ENCODE data around the gene C19orf18. TPM values are rescaled to one million over a fixed set of nuclear protein-coding genes. Genes with fewer than 3 reads are reported as not detected.

Gene C19orf18
- total RNA-seq: 0.64 TPM in 1 of 2 replicates, not detected in the other

DNA sequence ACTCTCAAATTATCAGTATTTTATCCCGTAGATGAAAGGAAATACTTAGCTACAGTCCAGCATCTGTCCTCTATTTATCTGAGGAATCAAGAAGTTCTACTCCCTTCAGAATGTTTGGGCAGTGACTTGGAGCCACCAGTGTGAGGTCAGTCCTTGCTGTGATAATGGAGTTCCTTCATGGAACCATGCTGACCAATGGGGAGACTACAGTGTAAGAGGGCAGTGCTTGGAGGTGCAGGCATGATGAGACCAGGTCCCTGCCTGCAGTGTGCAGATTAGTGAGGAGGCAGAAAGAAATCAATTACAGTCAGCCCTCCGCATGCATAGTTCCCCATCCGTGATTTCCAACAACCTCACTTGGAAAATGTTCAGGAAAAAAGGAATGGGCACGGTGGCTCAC is at the start of gene C19orf18:
C19orf18 (minus strand) TSS at position 101 of the 400 bp plus-strand sequence. CDS start 102 bp downstream, outside the sequence.

DNA sequence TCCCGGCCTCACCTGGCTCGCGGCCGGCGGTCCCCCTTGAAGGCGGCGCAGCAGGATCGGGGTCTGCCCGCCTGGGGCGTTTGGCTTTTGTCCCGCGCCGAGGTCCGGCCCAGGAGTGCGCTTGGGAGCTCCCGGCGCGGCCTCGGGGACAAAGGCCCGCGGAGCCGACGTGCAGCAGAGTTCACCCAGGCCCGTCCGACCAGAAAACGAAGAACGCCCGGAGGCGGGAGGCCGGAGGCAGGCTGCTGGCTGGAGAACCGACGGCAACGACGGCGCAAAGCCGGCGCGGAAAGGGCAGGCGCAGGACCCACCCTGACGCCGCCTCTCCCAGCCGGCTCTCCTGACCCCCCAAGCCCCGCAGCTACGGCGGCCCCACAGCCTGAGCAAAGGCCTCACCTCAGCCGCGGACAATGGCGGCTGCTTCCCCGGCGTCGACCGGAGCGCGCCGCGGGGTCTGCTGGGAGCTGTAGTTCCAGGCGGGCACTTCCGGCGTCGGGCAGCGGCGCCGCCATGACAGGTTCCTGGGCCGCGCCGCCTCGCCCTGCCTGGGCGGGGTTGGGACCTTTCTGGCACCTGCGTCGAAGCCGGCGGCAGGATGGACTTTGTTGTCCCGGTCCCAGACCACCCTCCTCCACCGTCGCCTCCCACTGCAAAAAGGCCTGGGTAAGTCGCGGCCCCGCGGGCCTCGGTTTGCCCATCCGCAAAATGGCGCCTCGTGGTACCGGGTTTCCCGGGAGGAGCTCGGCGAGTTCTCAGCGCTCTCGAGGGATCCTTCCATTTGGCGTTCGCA is 28.2 kb upstream of the C19orf18 start, which contains the start of gene ZNF606:
ZNF606 (minus strand) TSS at position 437 of the 790 bp plus-strand sequence. CDS start 1,501 bp downstream, outside the sequence.

DNA sequence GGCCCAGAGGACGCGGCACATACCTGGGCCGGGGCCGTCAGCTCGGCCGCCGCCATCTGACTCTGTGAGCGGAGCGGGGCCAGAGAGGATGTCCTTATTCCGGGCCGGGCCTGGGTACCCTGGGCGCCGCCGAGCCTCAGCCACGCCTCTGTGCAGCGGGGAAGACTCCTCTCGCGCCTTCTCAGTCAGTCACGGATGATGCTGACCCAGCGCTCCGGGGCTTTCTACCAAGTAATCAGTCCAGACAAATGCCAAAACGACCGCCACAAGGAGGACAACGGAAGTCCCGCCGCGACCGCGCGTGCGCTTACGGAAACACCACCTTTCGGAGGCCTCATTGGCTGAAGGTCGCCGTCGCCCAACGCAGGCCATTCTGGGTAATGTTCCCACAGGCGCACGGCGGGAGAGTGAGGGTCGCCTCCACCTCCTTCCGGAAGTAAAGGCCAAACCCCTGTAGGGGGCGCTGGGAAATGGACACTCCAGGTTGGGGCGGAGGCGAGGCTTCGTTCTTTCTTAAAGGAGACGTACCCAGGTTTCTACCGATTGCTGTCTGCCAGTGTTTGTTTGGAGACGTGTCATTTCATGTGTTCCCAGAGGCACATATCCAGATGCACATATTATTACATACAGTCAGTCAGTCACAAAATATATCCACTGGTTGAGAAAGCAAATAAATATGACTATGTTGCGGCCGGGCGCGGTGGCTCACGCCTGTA is 26.8 kb downstream of the C19orf18 start, which contains the start of gene ZNF256:
ZNF256 (minus strand) TSS at position 288 of the 716 bp plus-strand sequence; CDS start at position 56, 232 bp downstream.

DNA sequence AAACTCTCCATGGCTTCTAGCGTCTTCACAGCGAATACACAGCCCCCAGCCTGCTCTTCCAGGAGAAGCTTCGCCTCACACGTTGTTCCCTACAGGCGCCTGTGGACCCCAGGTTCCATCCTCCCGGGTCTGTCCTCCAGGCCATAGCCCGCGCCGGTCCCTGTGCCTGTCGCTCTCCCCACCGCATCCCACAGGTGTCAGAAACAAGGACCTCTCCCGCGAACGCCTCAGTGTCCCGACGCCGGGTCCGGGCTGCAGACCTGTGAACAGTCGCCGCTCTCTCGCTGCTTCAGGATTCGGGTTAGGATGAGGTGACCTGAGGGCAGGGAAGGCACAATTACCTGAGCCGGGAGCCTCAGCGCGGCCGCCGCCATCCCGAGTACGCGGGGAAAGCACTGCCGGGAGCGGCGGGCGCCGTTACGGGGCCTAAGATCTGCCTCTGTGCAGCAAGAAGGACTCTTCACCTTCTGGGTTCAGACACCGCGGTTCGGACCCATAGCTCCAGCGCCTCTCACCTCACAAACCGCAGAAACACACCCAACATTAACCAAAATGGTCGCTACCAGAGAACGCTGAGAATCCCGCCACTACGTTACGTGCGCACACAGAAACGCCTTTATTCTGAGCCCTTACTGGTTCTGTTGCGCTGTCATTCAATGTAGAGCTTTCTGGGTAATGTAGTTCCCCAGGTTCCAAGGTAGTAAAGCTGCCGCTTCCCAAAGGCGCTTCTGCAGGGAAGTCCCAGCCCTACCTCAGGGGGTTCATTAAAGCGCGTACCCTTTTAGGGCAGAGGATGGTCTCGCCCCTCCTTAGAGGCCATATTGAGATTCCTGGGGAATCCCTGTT is 39.3 kb downstream of the C19orf18 start, which contains the start of gene ZNF418:
ZNF418 (minus strand) TSS at position 583 of the 846 bp plus-strand sequence. CDS start 1,580 bp downstream, outside the sequence.

DNA sequence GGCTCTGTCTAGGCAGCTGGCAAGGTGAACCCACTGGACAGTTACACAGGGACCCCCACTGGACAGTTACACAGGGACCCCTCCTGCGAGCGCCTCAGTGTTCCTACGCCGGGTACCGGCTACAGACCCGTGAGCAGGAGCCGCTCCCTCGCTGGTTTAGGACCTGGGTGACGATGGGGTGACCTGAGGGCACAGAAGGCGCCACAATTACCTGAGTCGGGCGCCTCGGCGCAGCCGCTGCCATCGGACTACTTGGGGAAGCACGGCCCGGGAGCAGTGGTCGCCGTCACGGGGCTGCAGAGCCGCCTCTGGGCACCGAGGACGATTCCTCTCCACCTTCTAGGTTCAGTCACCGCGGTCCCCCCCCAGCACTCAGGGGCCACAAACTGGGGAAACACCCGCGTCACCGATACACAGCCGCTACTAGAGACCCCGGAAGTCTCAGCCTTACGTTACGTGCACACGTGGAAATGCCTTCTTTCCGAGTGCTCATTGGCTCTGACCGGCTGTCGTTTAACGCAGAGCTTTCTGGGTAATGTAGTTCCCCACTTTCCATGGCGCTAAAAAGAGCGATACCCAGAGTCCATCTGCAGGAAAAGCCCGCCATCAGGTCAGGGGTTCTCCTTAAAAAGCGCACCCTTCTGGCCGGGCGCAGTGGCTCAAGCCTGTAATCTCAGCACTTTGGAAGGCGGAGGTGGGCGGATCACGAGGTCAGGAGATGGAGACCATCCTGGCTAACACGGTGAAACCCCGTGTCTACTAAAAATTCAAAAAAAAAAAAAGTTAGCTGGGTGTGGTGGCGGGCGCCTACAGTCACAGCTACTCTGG is 58.0 kb downstream of the C19orf18 start, which contains the start of gene ZNF417:
ZNF417 (minus strand) TSS at position 425 of the 828 bp plus-strand sequence; CDS start at position 244, 181 bp downstream.

Other genes starting within 250 kb of the C19orf18 start
- 5.6 and 7.5 TPM in 2 replicates for gene ZNF671, start 246.9 kb downstream of the C19orf18 start, total RNA-seq
- gene ZNF776, start 227.7 kb downstream of the C19orf18 start, total RNA-seq: 6.7 and 7.4 TPM in 2 replicates
- 8.6 and 9.0 TPM in 2 replicates for gene ZNF586, start 204.9 kb downstream of the C19orf18 start, total RNA-seq
- gene ZNF552, start 159.6 kb downstream of the C19orf18 start, total RNA-seq: 2.0 and 3.4 TPM in 2 replicates
- gene ZNF587B, start 144.2 kb downstream of the C19orf18 start, total RNA-seq: 11.0 and 12.4 TPM in 2 replicates
- gene ZNF587, start 124.7 kb downstream of the C19orf18 start, total RNA-seq: 10.7 and 24.6 TPM in 2 replicates
- gene ZNF814, start 85.5 kb downstream of the C19orf18 start, total RNA-seq: 5.7 and 8.9 TPM in 2 replicates
- gene ZNF417, start 57.9 kb downstream of the C19orf18 start, total RNA-seq: 7.2 and 7.5 TPM in 2 replicates
- gene ZNF418, start 39.1 kb downstream of the C19orf18 start, total RNA-seq: 1.9 and 3.7 TPM in 2 replicates
- 4.1 and 6.2 TPM in 2 replicates for gene ZNF256, start 26.8 kb downstream of the C19orf18 start, total RNA-seq
- 13.3 and 16.1 TPM in 2 replicates for gene ZNF606, start 28.3 kb upstream of the C19orf18 start, total RNA-seq
- gene ZSCAN1, start 59.5 kb upstream of the C19orf18 start, total RNA-seq: not detected in 2 replicates
- gene ZNF135, start 84.7 kb upstream of the C19orf18 start, total RNA-seq: 3.9 and 5.3 TPM in 2 replicates
- gene ZSCAN18, start 123.7 kb upstream of the C19orf18 start, total RNA-seq: 49.3 and 52.7 TPM in 2 replicates
- gene ZNF329, start 176.3 kb upstream of the C19orf18 start, total RNA-seq: 7.2 and 7.8 TPM in 2 replicates
- gene ZNF274, start 208.5 kb upstream of the C19orf18 start, total RNA-seq: 18.0 and 21.7 TPM in 2 replicates